AG04449 (cell line): Measurements from ENCODE around the gene SH3RF1.

Source experiments
- CTCF ChIA-PET: fragments of 350-600 bp; formaldehyde crosslinking; extraction: SDS; loops from one replicate; lab custom pipeline; 2021; ENCODE audit warnings: antibody characterized with exemption; lab: Yijun Ruan, JAX
- POLR2A ChIA-PET: fragments of 400-600, 350-600 bp; formaldehyde crosslinking; extraction: SDS; loops from one replicate; lab custom pipeline; 2020; ENCODE audit warnings: antibody characterized with exemption, inconsistent platforms; lab: Yijun Ruan, JAX
- DNase-seq: peaks from one replicate; pipeline ENCODE4 v3.0.0-alpha.2; 2010; ENCODE audit warnings: low read depth, low spot score
- H3K4me3 ChIP-seq: 2 replicates; pipeline ENCODE4 v1.5.1; 2011; ENCODE audit warnings: low read depth, mild to moderate bottlenecking, control low read depth, low read length
- CTCF ChIP-seq: IDR thresholded peaks from one replicate; pipeline ENCODE4 v1.5.1; 2011; ENCODE audit warnings: mild to moderate bottlenecking, moderate library complexity, low read length, control low read depth, inconsistent platforms; ENCODE audit not compliant: insufficient read depth; ENCODE audit errors: missing control alignments

Gene SH3RF1

GRCh38 chr4:169060391-169061091 lies 210.2 kb downstream of the SH3RF1 start:
- ChIA-PET CTCF (interaction anchor here (1.0 to 1.8 kb wide), 4 partner anchors 9 to 65 kb away, joined by 3 to 4 read pairs (median 3); no protein-coding TSS in a partner anchor), POLR2A (interaction anchor here (2.2 kb wide), 1 partner anchor 10 kb away, joined by 9 read pairs; no protein-coding TSS in a partner anchor)
- no peak for TF ChIP-seq CTCF
- no peak overlapping the region for H3K4me3 ChIP-seq
- no peak for DNase-seq

- CTCF ChIA-PET, result interaction anchor here (1.0 to 1.8 kb wide), 4 partner anchors 10 to 66 kb away, joined by 3 to 4 read pairs (median 3); no protein-coding TSS in a partner anchor
- POLR2A ChIA-PET, result interaction anchor here (2.2 kb wide), 1 partner anchor 11 kb away, joined by 9 read pairs; no protein-coding TSS in a partner anchor
- DNase-seq, result no peak
- peak overlapping the region; percentile 21; the same call in 1 of the 2 replicates for H3K4me3 ChIP-seq
- no peak for TF ChIP-seq CTCF
These were observed 211.2 kb downstream of the SH3RF1 start for GRCh38 chr4:169059306-169060211.

GRCh38 chr4:169058312-169058711 lies 212.4 kb downstream of the SH3RF1 start:
- no peak for DNase-seq
- POLR2A ChIA-PET, result interaction anchor here (0.7 to 2.2 kb wide), 2 partner anchors 12 to 74 kb away, joined by 3 to 9 read pairs; no protein-coding TSS in a partner anchor
- CTCF ChIA-PET, result no interaction called here
- no peak overlapping the region for H3K4me3 ChIP-seq
- no peak for TF ChIP-seq CTCF

- ChIA-PET POLR2A (no interaction called here), CTCF (no interaction called here)
- no peak overlapping the region for H3K4me3 ChIP-seq
- no peak for DNase-seq
- TF ChIP-seq CTCF, result no peak
These were observed 215.9 kb downstream of the SH3RF1 start for GRCh38 chr4:169054879-169055278.

- POLR2A ChIA-PET, result no interaction called here
- no peak for DNase-seq
- CTCF ChIA-PET, result no interaction called here
- no peak for TF ChIP-seq CTCF
- no peak overlapping the region for H3K4me3 ChIP-seq
These were observed 218.2 kb downstream of the SH3RF1 start for GRCh38 chr4:169052594-169052945.
